ENCODE data around the gene SLC7A11.

SLC7A11 gene

GRCh38 chr4:138158746-138159297 lies 83.3 kb downstream of the SLC7A11 start:
- POLR2A ChIA-PET, result no interaction called here
- TF ChIP-seq CTCF (IDR thresholded peaks at IDR 0.05; ENCODE audit: control extremely low read depth, extremely low read depth, low read depth, missing control alignments), result no peak
- CTCF ChIA-PET, result interaction anchor here (1.0 to 1.7 kb wide), 4 partner anchors 10 to 31 kb away, joined by 3 to 4 read pairs (median 4); no protein-coding TSS in a partner anchor
- DNase-seq (ENCODE audit: extremely low spot score), result no peak

DNA sequence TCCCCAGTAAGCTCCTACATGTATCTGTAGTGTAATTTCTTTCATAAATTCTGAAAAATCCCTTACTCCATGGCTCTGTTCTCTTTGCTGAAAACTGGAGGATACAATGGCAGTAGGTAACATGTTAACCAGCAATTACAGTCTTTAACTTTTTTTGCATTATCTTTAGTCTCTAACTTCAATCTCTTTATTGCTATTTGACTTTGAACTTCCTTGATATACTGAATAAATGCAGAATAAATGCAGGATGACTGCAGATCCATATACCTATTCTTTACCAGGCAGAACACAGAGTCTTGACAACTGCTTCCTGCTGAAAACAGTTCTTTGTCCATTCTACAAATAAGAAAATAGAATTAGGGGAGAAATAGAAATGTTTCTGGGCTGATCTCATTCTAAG lies 101.3 kb downstream of the SLC7A11 start:
- DNase-seq (ENCODE audit: extremely low spot score), result no peak
- POLR2A ChIA-PET, result no interaction called here

DNA sequence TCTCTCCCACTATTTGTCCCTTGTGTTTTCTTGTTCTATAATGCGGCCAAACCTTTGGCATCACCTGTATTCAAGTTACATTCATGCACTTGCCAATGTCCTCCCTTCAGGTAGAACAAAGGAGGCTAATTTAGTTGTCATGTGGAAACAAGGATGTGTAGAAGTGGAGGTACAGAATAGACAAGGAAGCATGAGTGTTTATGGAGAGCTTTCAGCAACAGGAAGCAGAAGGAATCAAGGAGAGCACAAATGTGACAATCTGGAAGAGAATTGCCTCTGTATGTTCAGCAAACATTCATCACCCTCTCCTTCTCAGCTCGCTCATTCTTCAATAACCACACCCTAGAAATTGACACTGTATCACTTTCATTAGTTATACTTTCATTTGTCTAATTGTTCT lies 103.4 kb downstream of the SLC7A11 start:
- no peak for DNase-seq (ENCODE audit: extremely low spot score)
- POLR2A ChIA-PET, result no interaction called here
- no peak for TF ChIP-seq CTCF (IDR thresholded peaks at IDR 0.05; ENCODE audit: control extremely low read depth, extremely low read depth, low read depth, missing control alignments)
- CTCF ChIA-PET, result interaction anchor here (0.7 kb wide), 1 partner anchor 13 kb away, joined by 3 read pairs; no protein-coding TSS in a partner anchor

More for the DNA sequence above, 101.3 kb downstream of the SLC7A11 start:
- TF ChIP-seq CTCF (IDR thresholded peaks at IDR 0.05; ENCODE audit: control extremely low read depth, extremely low read depth, low read depth, missing control alignments), result no peak
- CTCF ChIA-PET, result no interaction called here

- no peak for DNase-seq (ENCODE audit: extremely low spot score)
- ChIA-PET POLR2A (no interaction called here), CTCF (interaction anchor here (1.2 to 1.5 kb wide), 2 partner anchors 29 to 45 kb away, joined by 3 to 4 read pairs; no protein-coding TSS in a partner anchor)
- no peak for TF ChIP-seq CTCF (IDR thresholded peaks at IDR 0.05; ENCODE audit: control extremely low read depth, extremely low read depth, low read depth, missing control alignments)
Measured at GRCh38 chr4:138135610-138136009, 106.5 kb downstream of the SLC7A11 start.

DNA sequence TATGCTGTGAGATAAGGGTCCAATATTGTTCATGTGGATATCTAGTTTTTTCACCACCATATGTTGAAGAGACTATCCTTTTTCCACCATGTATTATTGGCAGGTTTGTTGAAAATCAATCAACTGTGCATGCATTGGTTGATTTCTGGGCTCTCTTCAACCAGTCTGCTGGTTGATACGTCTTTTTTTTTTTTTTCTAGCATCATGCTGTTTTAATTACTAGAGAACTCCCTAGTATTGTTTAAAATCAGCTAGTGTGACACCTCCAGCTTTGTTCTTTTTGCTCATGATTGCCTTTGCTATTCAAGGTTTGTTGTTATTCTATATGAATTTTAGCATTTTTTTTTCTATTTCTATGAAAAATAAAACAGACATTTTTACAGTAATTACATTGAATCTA lies 123.9 kb downstream of the SLC7A11 start:
- POLR2A ChIA-PET, result no interaction called here

DNA sequence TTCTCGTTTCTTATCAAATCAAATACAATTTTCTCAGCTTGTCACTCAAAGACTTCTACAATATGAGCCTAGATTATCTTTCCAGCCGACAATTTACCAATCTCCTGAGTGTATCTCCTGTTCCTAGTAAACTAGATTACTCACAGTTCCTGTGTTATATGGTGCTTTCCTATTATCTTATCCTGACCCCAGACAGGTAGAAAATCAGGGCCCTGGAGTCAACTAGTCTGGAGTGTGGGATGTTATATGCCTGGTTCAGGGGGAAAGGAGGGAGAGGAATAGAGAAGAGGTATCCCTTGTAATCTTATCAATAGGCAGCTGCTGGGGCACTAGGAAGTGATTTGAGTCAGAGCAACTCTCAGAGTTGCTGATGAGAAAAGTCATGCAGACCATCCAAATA lies 127.1 kb downstream of the SLC7A11 start:
- ChIA-PET POLR2A (no interaction called here), CTCF (interaction anchor here (1.7 kb wide), 1 partner anchor 24 kb away, joined by 5 read pairs; no protein-coding TSS in a partner anchor)
- no peak for DNase-seq (ENCODE audit: extremely low spot score)
- no peak for TF ChIP-seq CTCF (IDR thresholded peaks at IDR 0.05; ENCODE audit: control extremely low read depth, extremely low read depth, low read depth, missing control alignments)

More for the DNA sequence above, 123.9 kb downstream of the SLC7A11 start:
- no peak for TF ChIP-seq CTCF (IDR thresholded peaks at IDR 0.05; ENCODE audit: control extremely low read depth, extremely low read depth, low read depth, missing control alignments)
- no peak for DNase-seq (ENCODE audit: extremely low spot score)
- CTCF ChIA-PET, result no interaction called here

All from GM10248 (cell line).